Skeletal muscle satellite cell (primary cell): ENCODE results near the gene HOXC9.

ENCODE experiments used
- H3K27me3 ChIP-seq: 2 replicates; pipeline ENCODE4 v1.7.0; 2013; ENCODE audit warnings: low read length; ENCODE audit not compliant: control insufficient read depth, insufficient read depth
- H3K36me3 ChIP-seq: 2 replicates; pipeline ENCODE4 v1.7.0; 2013; ENCODE audit warnings: mild to moderate bottlenecking, control low read depth, low read length; ENCODE audit not compliant: insufficient read depth
- H3K4me1 ChIP-seq: 2 replicates; pipeline ENCODE4 v1.7.0; 2013; ENCODE audit warnings: low read length; ENCODE audit not compliant: control insufficient read depth, insufficient read depth
- H3K4me2 ChIP-seq: 2 replicates; pipeline ENCODE4 v1.7.0; 2013; ENCODE audit warnings: mild to moderate bottlenecking, low read length
- H3K4me3 ChIP-seq: 2 replicates; pipeline ENCODE4 v1.7.0; 2013; ENCODE audit warnings: low read length
- H3K9ac ChIP-seq: 2 replicates; pipeline ENCODE4 v1.7.0; 2013; ENCODE audit warnings: mild to moderate bottlenecking, low read depth, low read length, moderate library complexity
- H3K9me3 ChIP-seq: replicated peaks from 2 replicates; pipeline ENCODE4 v1.7.0; 2013; ENCODE audit warnings: mild to moderate bottlenecking, control low read depth, low read length

HOXC9 gene

GRCh38 chr12:53965281-53966084 lies 34.5 kb upstream of the HOXC9 start:
- H3K4me2 ChIP-seq: peak overlapping the region; percentile 79
- peak overlapping the region; percentile 96 for H3K9ac ChIP-seq
- no peaks in the 10 kb centered on the region for H3K27me3 ChIP-seq
- H3K4me3 ChIP-seq: peak overlapping the region; percentile 87
- no peaks in the 10 kb centered on the region for H3K9me3 ChIP-seq
- H3K4me1 ChIP-seq: peaks cover 54% of the 10 kb centered on the region
- H3K36me3 ChIP-seq: no peaks in the 10 kb centered on the region

DNA sequence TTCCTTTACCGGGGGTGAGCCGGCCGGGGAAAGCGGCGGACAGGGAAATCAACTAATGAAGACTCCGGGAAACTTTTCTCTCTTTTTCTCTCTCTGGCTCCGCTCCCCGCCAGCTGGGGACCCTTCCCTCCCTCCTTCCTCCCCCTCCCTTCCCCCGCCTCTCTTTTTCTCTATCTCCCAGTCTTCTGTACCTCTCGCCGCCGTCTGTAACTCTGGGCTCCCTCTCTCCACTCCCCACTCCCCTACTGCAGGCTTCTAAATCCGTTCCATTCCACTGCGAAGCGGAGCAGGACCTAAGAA lies 33.9 kb upstream of the HOXC9 start:
- Histone ChIP-seq H3K4me2 (peak overlapping the region; percentile 79), H3K27me3 (no peaks in the 10 kb centered on the region), H3K4me1 (peaks cover 53% of the 10 kb centered on the region), H3K9ac (peak overlapping the region; percentile 96), H3K4me3 (peak overlapping the region; percentile 87), H3K9me3 (no peaks in the 10 kb centered on the region), H3K36me3 (no peaks in the 10 kb centered on the region)

- H3K9ac ChIP-seq: peak overlapping the region; percentile 96
Measured at GRCh38 chr12:53966385-53967133, 33.4 kb upstream of the HOXC9 start.

GRCh38 chr12:53967421-53967925 lies 32.5 kb upstream of the HOXC9 start:
- H3K4me1 ChIP-seq: peaks cover 58% of the 10 kb centered on the region
- H3K9ac ChIP-seq: peak overlapping the region; percentile 96
- H3K4me2 ChIP-seq: peak overlapping the region; percentile 79
- no peaks in the 10 kb centered on the region for H3K27me3 ChIP-seq
- H3K9me3 ChIP-seq: no peaks in the 10 kb centered on the region
- no peaks in the 10 kb centered on the region for H3K36me3 ChIP-seq
- peak overlapping the region; percentile 87 for H3K4me3 ChIP-seq

More at GRCh38 chr12:53966385-53967133, 33.4 kb upstream of the HOXC9 start:
- peak overlapping the region; percentile 87 for H3K4me3 ChIP-seq
- no peaks in the 10 kb centered on the region for H3K9me3 ChIP-seq
- H3K4me2 ChIP-seq: peak overlapping the region; percentile 79
- peaks cover 59% of the 10 kb centered on the region for H3K4me1 ChIP-seq
- no peaks in the 10 kb centered on the region for H3K27me3 ChIP-seq
- H3K36me3 ChIP-seq: no peaks in the 10 kb centered on the region

GRCh38 chr12:53968214-53969127 lies 31.5 kb upstream of the HOXC9 start:
- Histone ChIP-seq H3K4me3 (peak overlapping the region; percentile 87), H3K9ac (peak overlapping the region; percentile 96), H3K36me3 (no peaks in the 10 kb centered on the region), H3K9me3 (no peaks in the 10 kb centered on the region), H3K4me1 (peaks cover 53% of the 10 kb centered on the region), H3K27me3 (no peaks in the 10 kb centered on the region), H3K4me2 (peak overlapping the region; percentile 79)

- Histone ChIP-seq H3K4me3 (peak overlapping the region; percentile 87), H3K4me2 (peak overlapping the region; percentile 79), H3K9me3 (no peaks in the 10 kb centered on the region), H3K4me1 (peaks cover 43% of the 10 kb centered on the region), H3K9ac (peak overlapping the region; percentile 96), H3K27me3 (no peaks in the 10 kb centered on the region), H3K36me3 (no peaks in the 10 kb centered on the region)
Measured at GRCh38 chr12:53969588-53970259, 30.2 kb upstream of the HOXC9 start.

- Histone ChIP-seq H3K9me3 (no peaks in the 10 kb centered on the region), H3K9ac (no peak overlapping the region), H3K27me3 (no peaks in the 10 kb centered on the region), H3K36me3 (peaks cover under 1% of the 10 kb centered on the region), H3K4me1 (peaks cover 35% of the 10 kb centered on the region), H3K4me3 (no peak overlapping the region), H3K4me2 (peak overlapping the region; percentile 79)
Measured at GRCh38 chr12:53970451-53970850, 29.5 kb upstream of the HOXC9 start.

DNA sequence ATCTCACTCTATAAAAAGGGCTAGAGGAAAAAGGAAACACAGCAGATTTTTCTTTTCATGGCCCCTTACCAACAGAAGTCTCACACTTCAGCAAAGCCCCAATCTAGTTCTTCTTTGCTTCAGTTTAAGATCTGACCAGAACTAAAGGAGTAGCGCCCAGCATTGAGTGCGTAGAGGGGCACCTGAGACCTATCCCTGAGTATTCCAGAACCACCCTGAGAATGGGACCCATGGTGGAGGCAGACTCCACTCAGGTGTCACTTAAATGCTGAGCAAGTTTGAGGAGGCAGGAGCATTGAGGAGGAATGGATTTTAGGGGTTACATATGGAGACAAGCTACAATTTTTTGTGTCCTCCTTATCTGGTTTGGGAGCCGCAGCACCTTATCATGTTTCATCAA lies 28.8 kb upstream of the HOXC9 start:
- Histone ChIP-seq H3K36me3 (peaks cover 8% of the 10 kb centered on the region), H3K4me3 (no peak overlapping the region), H3K9ac (peak overlapping the region; percentile 95), H3K4me1 (peaks cover 39% of the 10 kb centered on the region), H3K4me2 (peak overlapping the region; percentile 99), H3K27me3 (no peaks in the 10 kb centered on the region), H3K9me3 (no peaks in the 10 kb centered on the region)

- Histone ChIP-seq H3K4me3 (peak overlapping the region; percentile 94), H3K9ac (peak overlapping the region; percentile 95), H3K4me2 (peak overlapping the region; percentile 99), H3K4me1 (peaks cover 45% of the 10 kb centered on the region), H3K9me3 (no peaks in the 10 kb centered on the region), H3K36me3 (peaks cover 10% of the 10 kb centered on the region), H3K27me3 (no peaks in the 10 kb centered on the region)
Measured at GRCh38 chr12:53971686-53972085, 28.3 kb upstream of the HOXC9 start.

DNA sequence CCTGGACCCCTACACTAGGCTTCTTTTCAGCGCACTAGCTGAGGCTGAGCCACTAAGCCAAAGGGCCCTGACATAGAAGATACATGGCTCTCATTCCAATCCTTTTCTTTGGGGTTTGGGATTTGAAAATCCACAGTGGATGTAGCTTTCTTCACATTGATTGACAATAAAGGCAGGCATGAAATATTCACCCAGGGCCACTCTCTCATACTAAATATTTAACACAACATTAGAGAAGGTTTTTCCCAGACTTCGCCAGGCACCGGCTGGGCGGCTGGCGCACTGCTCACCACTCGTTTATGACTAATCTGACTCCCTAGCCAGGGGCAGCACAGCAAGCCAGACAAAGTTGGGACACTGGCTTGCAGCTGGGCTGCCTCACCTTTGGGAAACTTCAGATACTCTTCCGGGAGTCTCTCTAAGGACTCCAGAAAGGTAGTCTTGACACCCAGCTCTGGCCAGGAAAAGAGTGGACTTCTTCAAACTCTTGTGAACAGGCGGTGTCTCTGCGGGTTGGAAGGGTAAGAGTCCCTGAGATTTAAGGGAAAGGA lies 27.7 kb upstream of the HOXC9 start:
- Histone ChIP-seq H3K9me3 (no peaks in the 10 kb centered on the region), H3K9ac (peak overlapping the region; percentile 95), H3K27me3 (no peaks in the 10 kb centered on the region), H3K4me2 (peak overlapping the region; percentile 99), H3K4me3 (peak overlapping the region; percentile 94), H3K4me1 (peaks cover 50% of the 10 kb centered on the region), H3K36me3 (peaks cover 10% of the 10 kb centered on the region)
